HEK293 (cell line): Measurements from ENCODE around the gene UNC80.

Source experiments
- CTCF ChIA-PET: fragments of 350-600 bp; formaldehyde crosslinking; extraction: SDS; loops from one replicate; lab custom pipeline; 2021; ENCODE audit warnings: antibody characterized with exemption; lab: Yijun Ruan, JAX
- POLR2A ChIA-PET: fragments of 300-600 bp; formaldehyde crosslinking; extraction: SDS; loops from one replicate; lab custom pipeline; 2020; ENCODE audit warnings: antibody characterized with exemption, inconsistent platforms; lab: Yijun Ruan, JAX
- H3K27ac ChIP-seq: fragments of 200-500 bp; sonication (Bioruptor generic); 2 replicates; pipeline ENCODE4 v1.5.1; 2014; ENCODE audit warnings: low read depth, low read length, control low read depth, inconsistent platforms; ENCODE audit errors: extremely low read depth
- H3K36me3 ChIP-seq, 2 experiments: fragments of 200-500 bp in 1 of 2; sonication (Bioruptor generic) in 1 of 2; 1 replicate in 1 of 2; 2 replicates in 1 of 2; pipeline ENCODE4 v1.5.1; 2014 to 2017; ENCODE audit warnings: inconsistent platforms in 2 of 2, low read length in 2 of 2; ENCODE audit not compliant: control insufficient read depth in 2 of 2, insufficient read depth in 1 of 2
- H3K4me1 ChIP-seq: fragments of 200-500 bp; sonication (Bioruptor generic); 2 replicates; pipeline ENCODE4 v1.5.1; 2014; ENCODE audit warnings: mild to moderate bottlenecking, low read length, inconsistent platforms; ENCODE audit not compliant: control insufficient read depth, insufficient read depth
- H3K4me3 ChIP-seq: 2 replicates; pipeline ENCODE4 v1.5.1; 2011; ENCODE audit warnings: low read depth, mild to moderate bottlenecking, control low read depth, low read length, moderate library complexity
- H3K9me3 ChIP-seq: fragments of 200-500 bp; sonication (Bioruptor generic); 2 replicates; pipeline ENCODE4 v1.5.1; 2014; ENCODE audit warnings: low read depth, low read length, inconsistent platforms; ENCODE audit not compliant: control insufficient read depth, insufficient read depth
- EGR2 ChIP-seq: fragments of 450-650 bp; formaldehyde crosslinking; IDR thresholded peaks from 2 replicates; pipeline ENCODE4 v1.5.1; 2016; ENCODE audit warnings: low read depth, missing biosample characterization, missing genetic modification characterization
- MYNN ChIP-seq: fragments of 450-650 bp; formaldehyde crosslinking; IDR thresholded peaks from 2 replicates; pipeline ENCODE4 v1.5.1; 2016; ENCODE audit warnings: missing biosample characterization, missing genetic modification characterization, borderline replicate concordance
- REPIN1 ChIP-seq: fragments of 450-650 bp; formaldehyde crosslinking; IDR thresholded peaks from 2 replicates; pipeline ENCODE4 v1.5.1; 2017; ENCODE audit warnings: missing biosample characterization, missing genetic modification characterization, low read depth
- WT1 ChIP-seq: fragments of 450-650 bp; formaldehyde crosslinking; IDR thresholded peaks from 2 replicates; pipeline ENCODE4 v1.5.1; 2016; ENCODE audit warnings: missing biosample characterization, missing genetic modification characterization
- ZBTB20 ChIP-seq: fragments of 450-650 bp; formaldehyde crosslinking; IDR thresholded peaks from 2 replicates; pipeline ENCODE4 v1.5.1; 2016; ENCODE audit warnings: missing biosample characterization, missing genetic modification characterization
- ZBTB21 ChIP-seq: fragments of 450-650 bp; formaldehyde crosslinking; IDR thresholded peaks from 2 replicates; pipeline ENCODE4 v1.5.1; 2017; ENCODE audit warnings: missing biosample characterization, missing genetic modification characterization
- ZBTB48 ChIP-seq: fragments of 450-650 bp; formaldehyde crosslinking; IDR thresholded peaks from 2 replicates; pipeline ENCODE4 v1.5.1; 2016; ENCODE audit warnings: missing biosample characterization, missing genetic modification characterization
- ZFHX2 ChIP-seq: fragments of 450-650 bp; formaldehyde crosslinking; conservative IDR thresholded peaks from 2 replicates; pipeline ENCODE4 v1.5.1; 2016; ENCODE audit warnings: missing biosample characterization, missing genetic modification characterization
- ZNF121 ChIP-seq: fragments of 450-650 bp; formaldehyde crosslinking; IDR thresholded peaks from 2 replicates; pipeline ENCODE4 v1.5.1; 2016; ENCODE audit warnings: missing biosample characterization, missing genetic modification characterization
- ZNF302 ChIP-seq: fragments of 450-650 bp; formaldehyde crosslinking; IDR thresholded peaks from 2 replicates; pipeline ENCODE4 v1.5.1; 2016; ENCODE audit warnings: missing biosample characterization, missing genetic modification characterization, low read depth
- ZNF341 ChIP-seq: fragments of 450-650 bp; formaldehyde crosslinking; IDR thresholded peaks from 2 replicates; pipeline ENCODE4; 2016; ENCODE audit warnings: low read depth, missing biosample characterization, missing genetic modification characterization
- ZNF416 ChIP-seq: fragments of 450-650 bp; formaldehyde crosslinking; IDR thresholded peaks from 2 replicates; pipeline ENCODE4 v1.5.1; 2016; ENCODE audit warnings: missing biosample characterization, missing genetic modification characterization
- ZNF530 ChIP-seq: fragments of 450-650 bp; formaldehyde crosslinking; IDR thresholded peaks from 2 replicates; pipeline ENCODE4 v1.5.1; 2016; ENCODE audit warnings: low read depth, missing biosample characterization, missing genetic modification characterization
- ZNF621 ChIP-seq: fragments of 450-650 bp; formaldehyde crosslinking; IDR thresholded peaks from 2 replicates; pipeline ENCODE4 v1.5.1; 2017; ENCODE audit warnings: missing biosample characterization, missing genetic modification characterization
- ZNF660 ChIP-seq: fragments of 450-650 bp; IDR thresholded peaks from 2 replicates; pipeline ENCODE4 v1.5.1; 2018; ENCODE audit warnings: missing biosample characterization, mild to moderate bottlenecking, missing genetic modification characterization
- ZNF670 ChIP-seq: fragments of 450-650 bp; formaldehyde crosslinking; IDR thresholded peaks from 2 replicates; pipeline ENCODE4 v1.5.1; 2016; ENCODE audit warnings: missing biosample characterization, missing genetic modification characterization, low read depth
- TF ChIP-seq, protein P1 (sequence below): fragments of 450-650 bp; formaldehyde crosslinking; IDR thresholded peaks from 2 replicates; pipeline ENCODE4 v1.5.1; 2016; ENCODE audit warnings: missing biosample characterization, missing genetic modification characterization
- TF ChIP-seq, protein P2 (sequence below): sonication (generic); formaldehyde crosslinking; IDR thresholded peaks from 2 replicates; pipeline ENCODE4 v1.8.1; 2022; ENCODE audit warnings: mild to moderate bottlenecking, moderate library complexity, missing genetic modification reagents
- TF ChIP-seq, protein P3 (sequence below): fragments of 450-650 bp; formaldehyde crosslinking; IDR thresholded peaks from 2 replicates; pipeline ENCODE4 v1.5.1; 2017; ENCODE audit warnings: missing biosample characterization, missing genetic modification characterization
- TF ChIP-seq, protein P4 (sequence below): fragments of 450-650 bp; formaldehyde crosslinking; IDR thresholded peaks from 2 replicates; pipeline ENCODE4 v1.5.1; 2016; ENCODE audit warnings: missing biosample characterization, missing genetic modification characterization

UNC80 gene

DNA sequence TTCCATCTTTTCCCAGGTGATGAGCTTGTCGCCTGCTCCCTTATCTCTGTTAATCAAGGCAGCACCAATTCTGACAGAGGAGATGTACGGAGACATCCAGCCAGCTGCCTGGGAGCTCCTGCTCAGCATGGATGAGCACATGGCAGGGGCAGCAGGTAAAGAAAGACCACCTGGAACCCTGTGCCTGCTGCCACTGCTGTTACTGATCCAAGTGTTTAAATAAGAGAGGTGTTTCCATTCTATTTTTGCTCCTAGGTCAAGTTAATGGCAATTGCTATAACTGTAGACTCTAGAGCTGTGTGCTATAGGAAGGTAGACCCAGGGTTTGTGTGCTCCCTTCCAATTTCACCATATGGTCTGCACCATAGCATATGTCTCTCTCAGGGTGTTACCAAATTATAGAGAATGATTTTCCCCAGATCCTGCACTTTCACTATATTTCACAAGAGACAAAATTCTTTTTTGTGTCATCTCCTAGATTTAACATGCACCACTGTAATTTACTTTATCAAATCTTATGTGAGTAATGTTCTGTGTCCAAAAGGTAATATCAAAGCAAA, 142.2 kb downstream of the UNC80 start:
- no peaks in the 10 kb centered on the region for H3K9me3 ChIP-seq
- H3K36me3 ChIP-seq, result no peaks in the 10 kb centered on the region
- TF ChIP-seq ZNF670 (tag by site-specific recombination), result no peak
- no peak for TF ChIP-seq MYNN (tag by site-specific recombination)
- TF ChIP-seq, protein P1, sequence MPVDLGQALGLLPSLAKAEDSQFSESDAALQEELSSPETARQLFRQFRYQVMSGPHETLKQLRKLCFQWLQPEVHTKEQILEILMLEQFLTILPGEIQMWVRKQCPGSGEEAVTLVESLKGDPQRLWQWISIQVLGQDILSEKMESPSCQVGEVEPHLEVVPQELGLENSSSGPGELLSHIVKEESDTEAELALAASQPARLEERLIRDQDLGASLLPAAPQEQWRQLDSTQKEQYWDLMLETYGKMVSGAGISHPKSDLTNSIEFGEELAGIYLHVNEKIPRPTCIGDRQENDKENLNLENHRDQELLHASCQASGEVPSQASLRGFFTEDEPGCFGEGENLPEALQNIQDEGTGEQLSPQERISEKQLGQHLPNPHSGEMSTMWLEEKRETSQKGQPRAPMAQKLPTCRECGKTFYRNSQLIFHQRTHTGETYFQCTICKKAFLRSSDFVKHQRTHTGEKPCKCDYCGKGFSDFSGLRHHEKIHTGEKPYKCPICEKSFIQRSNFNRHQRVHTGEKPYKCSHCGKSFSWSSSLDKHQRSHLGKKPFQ, result no peak
- TF ChIP-seq, protein P2, sequence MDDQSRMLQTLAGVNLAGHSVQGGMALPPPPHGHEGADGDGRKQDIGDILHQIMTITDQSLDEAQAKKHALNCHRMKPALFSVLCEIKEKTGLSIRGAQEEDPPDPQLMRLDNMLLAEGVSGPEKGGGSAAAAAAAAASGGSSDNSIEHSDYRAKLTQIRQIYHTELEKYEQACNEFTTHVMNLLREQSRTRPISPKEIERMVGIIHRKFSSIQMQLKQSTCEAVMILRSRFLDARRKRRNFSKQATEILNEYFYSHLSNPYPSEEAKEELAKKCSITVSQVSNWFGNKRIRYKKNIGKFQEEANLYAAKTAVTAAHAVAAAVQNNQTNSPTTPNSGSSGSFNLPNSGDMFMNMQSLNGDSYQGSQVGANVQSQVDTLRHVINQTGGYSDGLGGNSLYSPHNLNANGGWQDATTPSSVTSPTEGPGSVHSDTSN (CRISPR knock-in tag), result no peak
- no peak for TF ChIP-seq ZNF660 (tag by site-specific recombination)
- no peak for TF ChIP-seq ZNF621 (tag by site-specific recombination)
- no peak for TF ChIP-seq EGR2
- TF ChIP-seq ZBTB20 (tag by site-specific recombination), result no peak
- no peak for TF ChIP-seq ZNF416 (tag by site-specific recombination)
- TF ChIP-seq WT1 (tag by site-specific recombination), result no peak
- no peak for TF ChIP-seq ZNF341
- no peak for TF ChIP-seq ZNF302 (tag by site-specific recombination)
- no peak for TF ChIP-seq REPIN1
- TF ChIP-seq ZNF530 (tag by site-specific recombination), result no peak
- TF ChIP-seq, protein P3, sequence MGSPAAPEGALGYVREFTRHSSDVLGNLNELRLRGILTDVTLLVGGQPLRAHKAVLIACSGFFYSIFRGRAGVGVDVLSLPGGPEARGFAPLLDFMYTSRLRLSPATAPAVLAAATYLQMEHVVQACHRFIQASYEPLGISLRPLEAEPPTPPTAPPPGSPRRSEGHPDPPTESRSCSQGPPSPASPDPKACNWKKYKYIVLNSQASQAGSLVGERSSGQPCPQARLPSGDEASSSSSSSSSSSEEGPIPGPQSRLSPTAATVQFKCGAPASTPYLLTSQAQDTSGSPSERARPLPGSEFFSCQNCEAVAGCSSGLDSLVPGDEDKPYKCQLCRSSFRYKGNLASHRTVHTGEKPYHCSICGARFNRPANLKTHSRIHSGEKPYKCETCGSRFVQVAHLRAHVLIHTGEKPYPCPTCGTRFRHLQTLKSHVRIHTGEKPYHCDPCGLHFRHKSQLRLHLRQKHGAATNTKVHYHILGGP (tag by site-specific recombination), result no peak
- TF ChIP-seq, protein P4, sequence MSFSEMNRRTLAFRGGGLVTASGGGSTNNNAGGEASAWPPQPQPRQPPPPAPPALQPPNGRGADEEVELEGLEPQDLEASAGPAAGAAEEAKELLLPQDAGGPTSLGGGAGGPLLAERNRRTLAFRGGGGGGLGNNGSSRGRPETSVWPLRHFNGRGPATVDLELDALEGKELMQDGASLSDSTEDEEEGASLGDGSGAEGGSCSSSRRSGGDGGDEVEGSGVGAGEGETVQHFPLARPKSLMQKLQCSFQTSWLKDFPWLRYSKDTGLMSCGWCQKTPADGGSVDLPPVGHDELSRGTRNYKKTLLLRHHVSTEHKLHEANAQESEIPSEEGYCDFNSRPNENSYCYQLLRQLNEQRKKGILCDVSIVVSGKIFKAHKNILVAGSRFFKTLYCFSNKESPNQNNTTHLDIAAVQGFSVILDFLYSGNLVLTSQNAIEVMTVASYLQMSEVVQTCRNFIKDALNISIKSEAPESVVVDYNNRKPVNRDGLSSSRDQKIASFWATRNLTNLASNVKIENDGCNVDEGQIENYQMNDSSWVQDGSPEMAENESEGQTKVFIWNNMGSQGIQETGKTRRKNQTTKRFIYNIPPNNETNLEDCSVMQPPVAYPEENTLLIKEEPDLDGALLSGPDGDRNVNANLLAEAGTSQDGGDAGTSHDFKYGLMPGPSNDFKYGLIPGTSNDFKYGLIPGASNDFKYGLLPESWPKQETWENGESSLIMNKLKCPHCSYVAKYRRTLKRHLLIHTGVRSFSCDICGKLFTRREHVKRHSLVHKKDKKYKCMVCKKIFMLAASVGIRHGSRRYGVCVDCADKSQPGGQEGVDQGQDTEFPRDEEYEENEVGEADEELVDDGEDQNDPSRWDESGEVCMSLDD (tag by site-specific recombination), result no peak
- ChIA-PET CTCF (no interaction called here), POLR2A (no interaction called here)
- no peak overlapping the region for H3K27ac ChIP-seq
- H3K4me3 ChIP-seq, result no peak overlapping the region
- no peaks in the 10 kb centered on the region for H3K4me1 ChIP-seq

DNA sequence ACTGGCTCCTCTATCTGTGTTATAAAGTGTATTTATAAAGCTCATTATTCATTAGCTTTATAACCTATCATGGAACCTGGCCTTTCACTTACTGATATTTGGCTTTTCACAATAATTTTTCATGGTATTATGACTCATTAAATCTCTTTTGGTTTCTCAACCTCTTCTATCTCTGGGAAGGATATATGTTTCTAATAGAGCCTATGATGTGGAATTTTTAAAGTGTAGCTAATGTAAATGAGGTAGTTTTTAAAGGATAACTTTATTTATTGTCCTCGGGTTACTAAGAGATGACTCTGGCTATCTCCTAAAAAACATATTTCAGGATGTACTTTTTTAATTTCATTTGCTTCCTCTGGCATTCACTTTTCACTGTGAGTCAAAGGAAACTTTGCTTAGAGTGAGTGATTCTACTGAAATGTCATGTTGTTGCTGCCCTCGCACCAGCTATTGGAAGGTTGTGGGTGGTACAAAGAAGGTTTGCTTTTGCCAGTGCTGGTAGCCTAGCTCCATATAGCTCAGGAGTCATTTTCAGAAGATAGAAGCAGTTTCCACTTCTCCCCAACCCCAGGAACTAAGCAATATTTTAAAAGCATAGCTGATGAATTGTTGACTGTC, 145.6 kb downstream of the UNC80 start:
- H3K36me3 ChIP-seq, result no peaks in the 10 kb centered on the region
- no peaks in the 10 kb centered on the region for H3K4me1 ChIP-seq
- TF ChIP-seq, protein P4 (tag by site-specific recombination), result no peak
- TF ChIP-seq ZFHX2 (tag by site-specific recombination), result no peak
- TF ChIP-seq ZBTB21 (tag by site-specific recombination), result no peak
- no peak for TF ChIP-seq ZBTB48 (tag by site-specific recombination)
- TF ChIP-seq ZNF121 (tag by site-specific recombination), result no peak
- H3K27ac ChIP-seq, result no peak overlapping the region
- no peaks in the 10 kb centered on the region for H3K9me3 ChIP-seq
- ChIA-PET CTCF (interaction anchor here (0.6 kb wide), 2 partner anchors 98 to 1328 kb away, joined by 3 to 4 read pairs; no protein-coding TSS in a partner anchor), POLR2A (no interaction called here)
- no peak overlapping the region for H3K4me3 ChIP-seq
